ENCODE data around the gene BNC2.

BNC2 gene

DNA sequence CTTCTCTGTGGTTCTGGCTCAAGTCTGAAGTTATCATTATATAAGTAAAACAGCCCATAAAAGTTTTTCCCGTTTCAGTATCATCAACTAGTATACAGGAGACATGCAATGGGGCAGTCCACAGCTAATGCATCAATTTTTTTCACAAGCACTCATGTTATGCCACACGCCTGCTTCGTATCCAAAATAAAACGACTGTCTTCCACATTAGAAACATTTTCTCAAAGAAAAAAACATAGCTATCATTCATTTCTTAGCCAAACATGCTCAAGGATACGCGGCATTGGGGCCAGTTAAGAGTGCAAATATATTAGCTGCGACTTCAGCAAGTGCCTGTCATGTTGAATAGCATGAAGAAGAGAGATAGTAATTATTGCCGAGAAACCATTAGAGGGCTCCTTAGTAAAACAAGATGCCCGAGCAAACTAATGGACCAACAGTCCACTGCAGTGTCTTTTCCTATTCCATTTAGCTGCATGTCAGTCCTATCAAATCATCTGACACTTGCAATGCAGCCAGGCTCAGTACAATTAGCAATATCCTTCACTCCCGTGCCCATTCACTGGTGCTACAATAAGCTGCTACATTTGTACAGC is 68.5 kb downstream of the BNC2 start:
- Histone ChIP-seq H3K4me3 (ENCODE audit: low read depth, low read length, poor library complexity, severe bottlenecking) (no peak overlapping the region), H3K27ac (ENCODE audit: low read depth, low read length, poor library complexity, severe bottlenecking) (no peak overlapping the region), H3K36me3 (ENCODE audit: insufficient read depth, low read length) (no peaks in the 10 kb centered on the region), H2AFZ (ENCODE audit: low read length) (no peak overlapping the region), H3K4me1 (ENCODE audit: insufficient read depth, low read length, severe bottlenecking) (no peaks in the 10 kb centered on the region), H3K4me2 (ENCODE audit: low read length) (no peak overlapping the region), H3K9me2 (ENCODE audit: low read depth, low read length) (no peaks in the 10 kb centered on the region), H4K20me1 (ENCODE audit: insufficient read depth, low read length) (no peaks in the 10 kb centered on the region), H3K27me3 (ENCODE audit: insufficient read depth, low read length) (no peaks in the 10 kb centered on the region), H3F3A (ENCODE audit: insufficient read depth, low read length) (no peaks in the 10 kb centered on the region), H3K79me2 (ENCODE audit: insufficient read depth, low read length) (no peaks in the 10 kb centered on the region), H3K9me3 (ENCODE audit: low read length) (no peaks in the 10 kb centered on the region), H3K9ac (ENCODE audit: low read length) (no peak overlapping the region)
- TF ChIP-seq, protein P1, sequence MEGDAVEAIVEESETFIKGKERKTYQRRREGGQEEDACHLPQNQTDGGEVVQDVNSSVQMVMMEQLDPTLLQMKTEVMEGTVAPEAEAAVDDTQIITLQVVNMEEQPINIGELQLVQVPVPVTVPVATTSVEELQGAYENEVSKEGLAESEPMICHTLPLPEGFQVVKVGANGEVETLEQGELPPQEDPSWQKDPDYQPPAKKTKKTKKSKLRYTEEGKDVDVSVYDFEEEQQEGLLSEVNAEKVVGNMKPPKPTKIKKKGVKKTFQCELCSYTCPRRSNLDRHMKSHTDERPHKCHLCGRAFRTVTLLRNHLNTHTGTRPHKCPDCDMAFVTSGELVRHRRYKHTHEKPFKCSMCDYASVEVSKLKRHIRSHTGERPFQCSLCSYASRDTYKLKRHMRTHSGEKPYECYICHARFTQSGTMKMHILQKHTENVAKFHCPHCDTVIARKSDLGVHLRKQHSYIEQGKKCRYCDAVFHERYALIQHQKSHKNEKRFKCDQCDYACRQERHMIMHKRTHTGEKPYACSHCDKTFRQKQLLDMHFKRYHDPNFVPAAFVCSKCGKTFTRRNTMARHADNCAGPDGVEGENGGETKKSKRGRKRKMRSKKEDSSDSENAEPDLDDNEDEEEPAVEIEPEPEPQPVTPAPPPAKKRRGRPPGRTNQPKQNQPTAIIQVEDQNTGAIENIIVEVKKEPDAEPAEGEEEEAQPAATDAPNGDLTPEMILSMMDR (IDR thresholded peaks at IDR 0.05; ENCODE audit: low read length) = no peak
- TF ChIP-seq EZH2 (IDR thresholded peaks at IDR 0.05; ENCODE audit: borderline replicate concordance, low read length) = no peak

DNA sequence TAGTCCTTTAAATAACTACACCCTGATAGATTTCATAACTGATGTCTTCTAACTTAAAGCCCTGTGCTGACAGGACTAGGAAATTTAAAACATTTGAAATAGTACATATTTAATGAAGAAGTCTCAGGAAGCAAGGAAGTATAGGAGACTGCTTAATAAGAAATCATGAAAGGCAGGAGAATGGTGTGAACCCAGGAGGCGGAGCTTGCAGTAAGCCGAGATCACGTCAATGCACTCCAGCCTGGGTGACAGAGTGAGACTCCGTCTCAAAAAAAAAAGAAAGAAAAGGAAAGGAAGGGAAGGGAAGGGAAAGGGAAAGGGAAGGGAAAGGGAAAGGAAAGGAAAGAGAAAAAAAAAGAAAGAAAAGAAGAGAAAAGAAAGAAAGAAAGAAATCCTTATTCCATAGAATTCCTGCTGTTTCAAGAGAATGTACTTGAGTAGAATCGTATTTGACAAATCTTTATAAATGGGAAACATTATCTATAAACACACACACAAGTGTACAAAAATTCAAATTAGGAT is 74.1 kb downstream of the BNC2 start:
- H4K20me1 ChIP-seq (ENCODE audit: insufficient read depth, low read length) = no peaks in the 10 kb centered on the region
- no peaks in the 10 kb centered on the region for H3K4me1 ChIP-seq (ENCODE audit: insufficient read depth, low read length, severe bottlenecking)
- H3K9ac ChIP-seq (ENCODE audit: low read length) = no peak overlapping the region
- H3K9me2 ChIP-seq (ENCODE audit: low read depth, low read length) = no peaks in the 10 kb centered on the region
- TF ChIP-seq, protein P1 (IDR thresholded peaks at IDR 0.05; ENCODE audit: low read length) = no peak
- TF ChIP-seq EZH2 (IDR thresholded peaks at IDR 0.05; ENCODE audit: borderline replicate concordance, low read length) = no peak
- no peaks in the 10 kb centered on the region for H3K9me3 ChIP-seq (ENCODE audit: low read length)
- H3K4me2 ChIP-seq (ENCODE audit: low read length) = no peak overlapping the region
- H3K36me3 ChIP-seq (ENCODE audit: insufficient read depth, low read length) = no peaks in the 10 kb centered on the region
- H2AFZ ChIP-seq (ENCODE audit: low read length) = no peak overlapping the region
- H3F3A ChIP-seq (ENCODE audit: insufficient read depth, low read length) = no peaks in the 10 kb centered on the region
- H3K27ac ChIP-seq (ENCODE audit: low read depth, low read length, poor library complexity, severe bottlenecking) = no peak overlapping the region
- H3K4me3 ChIP-seq (ENCODE audit: low read depth, low read length, poor library complexity, severe bottlenecking) = no peak overlapping the region
- H3K79me2 ChIP-seq (ENCODE audit: insufficient read depth, low read length) = no peaks in the 10 kb centered on the region
- H3K27me3 ChIP-seq (ENCODE audit: insufficient read depth, low read length) = no peaks in the 10 kb centered on the region

DNA sequence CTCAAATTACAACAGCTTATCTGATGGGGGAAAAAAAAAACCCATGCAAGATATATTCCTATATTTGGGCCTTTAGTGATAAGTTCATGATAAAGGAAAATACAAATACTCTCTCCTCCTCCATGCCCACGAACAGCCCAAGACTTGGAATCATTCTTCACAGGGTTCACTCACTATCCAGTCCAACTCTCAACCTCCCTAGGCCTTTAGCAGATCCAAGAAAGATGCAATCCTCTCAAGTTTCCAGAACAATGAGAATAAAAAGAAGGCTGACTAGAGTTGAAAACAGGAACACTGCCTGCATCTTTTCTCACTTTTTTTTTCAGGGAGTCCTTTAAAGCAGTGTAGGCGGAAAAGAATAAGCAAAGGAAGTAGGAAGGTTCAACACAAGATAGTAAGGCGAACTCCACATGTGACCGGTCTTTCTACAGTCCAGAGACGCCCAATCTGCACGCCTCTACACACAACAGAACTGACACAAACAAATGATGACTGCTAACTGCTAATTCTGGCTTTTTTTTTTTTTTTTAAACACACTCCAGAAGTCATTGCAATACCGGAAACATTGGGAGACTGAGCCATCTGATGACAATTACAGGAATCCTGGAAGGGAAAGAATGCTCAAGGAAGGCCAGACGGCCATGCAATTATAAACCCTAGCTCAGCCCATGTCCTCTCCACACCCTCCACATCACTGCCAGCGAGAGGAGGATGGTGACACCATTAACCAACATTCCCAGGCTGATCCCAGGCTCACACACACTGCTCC is 75.4 kb downstream of the BNC2 start:
- no peak overlapping the region for H3K4me3 ChIP-seq (ENCODE audit: low read depth, low read length, poor library complexity, severe bottlenecking)
- H3K79me2 ChIP-seq (ENCODE audit: insufficient read depth, low read length) = no peaks in the 10 kb centered on the region
- no peaks in the 10 kb centered on the region for H3F3A ChIP-seq (ENCODE audit: insufficient read depth, low read length)
- no peaks in the 10 kb centered on the region for H3K36me3 ChIP-seq (ENCODE audit: insufficient read depth, low read length)
- H4K20me1 ChIP-seq (ENCODE audit: insufficient read depth, low read length) = no peaks in the 10 kb centered on the region
- H3K27me3 ChIP-seq (ENCODE audit: insufficient read depth, low read length) = no peaks in the 10 kb centered on the region
- TF ChIP-seq, protein P1 (IDR thresholded peaks at IDR 0.05; ENCODE audit: low read length) = no peak
- TF ChIP-seq EZH2 (IDR thresholded peaks at IDR 0.05; ENCODE audit: borderline replicate concordance, low read length) = no peak
- H2AFZ ChIP-seq (ENCODE audit: low read length) = no peak overlapping the region
- no peaks in the 10 kb centered on the region for H3K9me2 ChIP-seq (ENCODE audit: low read depth, low read length)
- no peaks in the 10 kb centered on the region for H3K9me3 ChIP-seq (ENCODE audit: low read length)
- H3K9ac ChIP-seq (ENCODE audit: low read length) = no peak overlapping the region
- no peak overlapping the region for H3K4me2 ChIP-seq (ENCODE audit: low read length)
- no peaks in the 10 kb centered on the region for H3K4me1 ChIP-seq (ENCODE audit: insufficient read depth, low read length, severe bottlenecking)
- no peak overlapping the region for H3K27ac ChIP-seq (ENCODE audit: low read depth, low read length, poor library complexity, severe bottlenecking)
